Measurements from ENCODE around the gene TMEM120A.

The TMEM120A gene

GRCh38 chr7:75993689-75994387 lies 557 bp downstream of the TMEM120A start:
- DNase-seq = peak; percentile 16

GRCh38 chr7:75992083-75992755 lies 2.2 kb downstream of the TMEM120A start:
- no peak for DNase-seq

- DNase-seq = no peak
These were observed 2.8 kb downstream of the TMEM120A start for GRCh38 chr7:75991531-75992082.

DNA sequence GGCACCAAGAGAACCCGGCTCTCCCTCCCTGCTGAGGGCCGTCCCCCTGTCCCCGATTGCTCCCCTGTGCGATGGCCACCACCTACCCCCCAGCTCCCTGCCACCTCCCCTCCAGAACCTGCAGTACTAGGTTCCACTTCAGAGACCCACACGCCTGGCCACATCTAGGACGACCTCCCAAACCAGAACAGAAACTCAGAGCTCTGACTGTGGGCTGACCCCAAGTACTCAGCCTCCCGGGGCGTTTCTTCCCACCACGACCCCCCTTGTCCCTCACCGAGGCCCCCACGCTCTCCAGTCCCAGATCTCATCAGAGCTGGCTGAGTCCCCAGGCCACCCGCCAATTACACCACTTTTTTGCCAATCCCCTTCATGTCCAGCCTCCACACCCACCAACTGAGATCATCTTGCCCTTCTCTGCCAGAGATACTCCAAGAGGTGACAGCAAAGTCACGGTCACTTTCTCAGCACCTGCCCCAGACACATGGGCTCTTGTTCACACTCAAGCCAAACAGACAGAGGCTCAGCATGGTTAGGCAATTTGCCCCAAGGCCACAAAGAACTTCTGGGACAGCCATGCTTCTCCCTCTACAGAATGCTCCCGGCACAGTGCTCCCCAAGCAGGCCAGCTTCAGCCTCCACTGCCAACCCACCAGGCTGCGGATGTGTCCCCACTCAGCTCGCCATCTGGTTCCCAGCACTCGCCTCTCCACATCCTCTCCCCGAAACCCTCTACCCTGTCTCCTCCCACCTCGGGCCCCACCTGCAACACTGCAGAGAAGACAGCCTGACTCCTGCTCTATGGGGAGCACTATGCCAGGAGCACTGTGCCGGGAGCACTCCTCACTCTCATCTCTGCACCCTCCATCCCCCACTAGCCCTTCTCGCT lies 4.7 kb downstream of the TMEM120A start:
- no peak for DNase-seq

GRCh38 chr7:75988568-75989499 lies 5.6 kb downstream of the TMEM120A start:
- no peak for DNase-seq

GRCh38 chr7:75987805-75988567 lies 6.4 kb downstream of the TMEM120A start:
- DNase-seq = no peak

- DNase-seq = no peak
These were observed 7.2 kb downstream of the TMEM120A start for GRCh38 chr7:75987026-75987804.

DNA sequence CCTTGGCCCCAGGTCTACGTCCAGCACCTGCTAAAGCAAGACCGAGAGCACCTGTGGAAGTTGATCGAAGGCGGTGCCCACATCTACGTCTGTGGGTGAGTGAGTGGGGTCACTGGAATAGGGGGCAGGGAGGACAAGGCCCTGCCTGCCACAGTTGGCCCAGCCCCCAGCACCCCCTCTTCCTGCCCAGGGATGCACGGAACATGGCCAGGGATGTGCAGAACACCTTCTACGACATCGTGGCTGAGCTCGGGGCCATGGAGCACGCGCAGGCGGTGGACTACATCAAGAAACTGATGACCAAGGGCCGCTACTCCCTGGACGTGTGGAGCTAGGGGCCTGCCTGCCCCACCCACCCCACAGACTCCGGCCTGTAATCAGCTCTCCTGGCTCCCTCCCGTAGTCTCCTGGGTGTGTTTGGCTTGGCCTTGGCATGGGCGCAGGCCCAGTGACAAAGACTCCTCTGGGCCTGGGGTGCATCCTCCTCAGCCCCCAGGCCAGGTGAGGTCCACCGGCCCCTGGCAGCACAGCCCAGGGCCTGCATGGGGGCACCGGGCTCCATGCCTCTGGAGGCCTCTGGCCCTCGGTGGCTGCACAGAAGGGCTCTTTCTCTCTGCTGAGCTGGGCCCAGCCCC lies 8.1 kb downstream of the TMEM120A start:
- DNase-seq = no peak

DNA sequence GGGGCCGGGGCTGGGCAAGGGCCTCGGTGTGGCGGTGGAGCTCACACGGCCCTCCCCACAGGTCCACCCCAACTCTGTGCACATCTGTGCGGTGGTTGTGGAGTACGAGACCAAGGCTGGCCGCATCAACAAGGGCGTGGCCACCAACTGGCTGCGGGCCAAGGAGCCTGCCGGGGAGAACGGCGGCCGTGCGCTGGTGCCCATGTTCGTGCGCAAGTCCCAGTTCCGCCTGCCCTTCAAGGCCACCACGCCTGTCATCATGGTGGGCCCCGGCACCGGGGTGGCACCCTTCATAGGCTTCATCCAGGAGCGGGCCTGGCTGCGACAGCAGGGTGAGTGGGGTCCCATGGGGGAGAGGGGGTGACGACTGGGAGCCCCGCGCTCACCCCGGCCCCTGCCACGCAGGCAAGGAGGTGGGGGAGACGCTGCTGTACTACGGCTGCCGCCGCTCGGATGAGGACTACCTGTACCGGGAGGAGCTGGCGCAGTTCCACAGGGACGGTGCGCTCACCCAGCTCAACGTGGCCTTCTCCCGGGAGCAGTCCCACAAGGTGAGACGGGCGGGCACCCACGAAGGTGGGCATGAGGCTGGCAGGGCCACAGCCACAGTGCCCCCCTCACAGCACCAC lies 8.8 kb downstream of the TMEM120A start:
- no peak for DNase-seq

- no peak for DNase-seq
These were observed 9.3 kb downstream of the TMEM120A start for GRCh38 chr7:75985009-75985517.

DNA sequence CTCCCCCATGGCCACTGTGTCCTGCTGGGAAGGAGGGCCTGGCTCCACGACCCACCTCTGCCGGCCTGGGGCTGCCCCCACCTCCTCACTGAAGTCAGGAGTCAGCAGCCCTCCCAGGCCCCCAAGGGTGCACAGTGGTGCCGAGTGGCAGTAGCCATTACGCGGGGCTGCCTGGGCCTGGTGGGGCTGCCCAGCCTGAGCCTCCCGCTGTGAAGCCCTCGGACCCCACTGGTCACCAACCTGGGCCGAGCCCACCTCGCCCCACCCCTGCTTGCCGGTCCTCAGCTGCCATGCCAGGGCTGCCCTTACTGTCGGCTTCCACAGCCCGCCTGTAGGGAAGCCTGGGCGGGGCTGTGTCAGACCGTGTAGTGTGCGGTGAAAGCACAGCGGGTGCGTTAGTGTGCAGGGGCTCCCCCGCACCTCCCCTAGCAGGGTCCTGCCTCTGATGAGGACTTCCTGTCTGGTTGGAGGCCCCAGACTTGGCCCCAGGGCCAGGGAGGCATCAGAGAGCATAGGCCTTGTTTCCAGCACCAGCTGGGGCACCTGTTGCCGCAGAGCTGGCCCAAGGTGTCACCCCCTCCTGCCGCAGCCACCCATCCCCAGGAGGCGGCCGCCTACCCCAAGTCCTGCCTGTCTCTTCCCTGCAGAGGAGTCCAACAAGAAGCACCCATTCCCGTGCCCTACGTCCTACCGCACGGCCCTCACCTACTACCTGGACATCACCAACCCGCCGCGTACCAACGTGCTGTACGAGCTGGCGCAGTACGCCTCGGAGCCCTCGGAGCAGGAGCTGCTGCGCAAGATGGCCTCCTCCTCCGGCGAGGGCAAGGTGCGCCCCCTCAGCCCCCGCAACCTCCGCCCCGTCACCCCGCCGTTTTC lies 10.0 kb downstream of the TMEM120A start:
- DNase-seq = no peak

DNA sequence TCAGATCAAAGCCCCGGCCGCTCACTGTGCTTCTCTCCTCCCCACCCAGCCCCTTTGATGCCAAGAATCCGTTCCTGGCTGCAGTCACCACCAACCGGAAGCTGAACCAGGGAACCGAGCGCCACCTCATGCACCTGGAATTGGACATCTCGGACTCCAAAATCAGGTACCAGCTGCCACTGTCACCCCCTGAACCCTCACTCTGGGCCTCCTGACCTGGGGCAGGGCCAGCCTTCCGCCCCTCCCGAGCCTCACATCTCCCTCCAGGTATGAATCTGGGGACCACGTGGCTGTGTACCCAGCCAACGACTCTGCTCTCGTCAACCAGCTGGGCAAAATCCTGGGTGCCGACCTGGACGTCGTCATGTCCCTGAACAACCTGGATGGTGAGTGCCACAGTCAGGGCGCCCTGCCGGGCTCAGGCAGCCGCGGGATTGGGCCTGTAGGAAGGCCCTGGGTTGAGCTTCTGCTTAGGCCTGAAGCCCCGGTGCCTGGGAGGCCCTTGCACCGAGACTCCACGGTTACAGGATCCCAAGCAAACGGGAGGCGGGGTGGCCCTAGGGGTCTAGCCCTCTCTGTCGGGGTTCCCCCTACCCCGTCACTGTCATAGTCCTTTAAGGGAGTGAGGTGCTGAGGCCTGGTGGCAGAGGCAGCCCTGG lies 10.8 kb downstream of the TMEM120A start:
- no peak for DNase-seq

GRCh38 chr7:75982306-75983064 lies 11.9 kb downstream of the TMEM120A start:
- DNase-seq = no peak

- no peak for DNase-seq
These were observed 12.7 kb downstream of the TMEM120A start for GRCh38 chr7:75981453-75982305.

DNA sequence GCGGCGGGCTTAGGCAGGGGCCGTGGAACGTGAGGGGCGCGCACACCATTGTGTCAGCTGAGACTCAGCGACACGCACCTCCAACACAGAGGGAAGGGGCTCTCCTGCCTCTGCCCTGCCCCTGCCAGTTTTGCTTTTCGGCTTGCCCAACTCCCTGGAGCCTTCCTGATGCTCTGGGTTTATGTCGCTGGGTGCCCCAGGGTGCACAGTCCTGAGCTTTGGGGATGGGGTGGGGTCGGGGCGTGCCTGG lies 13.3 kb downstream of the TMEM120A start:
- DNase-seq = no peak
